HepG2 (cell line): ENCODE results near the gene NKIRAS1. TPM values are rescaled to one million over a fixed set of nuclear protein-coding genes. Genes with fewer than 3 reads are reported as not detected.

ENCODE experiments used
- ATF5 ChIP-seq: sonication (generic); formaldehyde crosslinking; IDR thresholded peaks from 2 replicates; pipeline ENCODE4 v1.4.0; 2020; ENCODE audit warnings: mild to moderate bottlenecking, low read depth, missing genetic modification reagents
- BCL3 ChIP-seq: sonication (generic); formaldehyde crosslinking; IDR thresholded peaks from 2 replicates; pipeline ENCODE4 v1.5.1; 2020; ENCODE audit warnings: mild to moderate bottlenecking, missing genetic modification reagents, moderate library complexity
- CC2D1A ChIP-seq: sonication (generic); formaldehyde crosslinking; IDR thresholded peaks from 2 replicates; pipeline ENCODE4 v1.8.1; 2023; ENCODE audit warnings: mild to moderate bottlenecking, missing genetic modification reagents
- CSRNP1 ChIP-seq: sonication (generic); formaldehyde crosslinking; IDR thresholded peaks from 2 replicates; pipeline ENCODE4 v1.8.1; 2023; ENCODE audit warnings: mild to moderate bottlenecking, missing genetic modification reagents
- CSRNP2 ChIP-seq: sonication (generic); formaldehyde crosslinking; conservative IDR thresholded peaks from 2 replicates; pipeline ENCODE4 v1.8.0; 2022; ENCODE audit warnings: low read depth, missing genetic modification reagents
- DMTF1 ChIP-seq: sonication (generic); formaldehyde crosslinking; IDR thresholded peaks from 2 replicates; pipeline ENCODE4 v1.4.0; 2020; ENCODE audit warnings: mild to moderate bottlenecking, missing genetic modification reagents
- DPF2 ChIP-seq: sonication (generic); formaldehyde crosslinking; IDR thresholded peaks from 2 replicates; pipeline ENCODE4 v1.4.0; 2020; ENCODE audit warnings: mild to moderate bottlenecking, low read depth, missing genetic modification reagents, borderline replicate concordance
- ELF3 ChIP-seq: IDR thresholded peaks from 2 replicates; pipeline ENCODE4 v1.6.1; 2016; ENCODE audit warnings: missing genetic modification reagents, missing compliant biosample characterization
- HBP1 ChIP-seq: IDR thresholded peaks from 2 replicates; pipeline ENCODE4 v1.6.1; 2016; ENCODE audit warnings: low read depth, control low read depth
- NPAS2 ChIP-seq: sonication (generic); formaldehyde crosslinking; IDR thresholded peaks from 2 replicates; pipeline ENCODE4 v1.8.0; 2022; ENCODE audit warnings: mild to moderate bottlenecking, missing genetic modification reagents, borderline replicate concordance
- NR2F6 ChIP-seq, 2 experiments: IDR thresholded peaks; 2 replicates each; pipeline ENCODE4 v1.6.1; 2016; ENCODE audit warnings: antibody characterized with exemption in 1 of 2, mild to moderate bottlenecking in 1 of 2
- POLR2G ChIP-seq: fragments of 200-400 bp; formaldehyde crosslinking; IDR thresholded peaks from 2 replicates; pipeline ENCODE4 v1.6.1; 2018; ENCODE audit warnings: mild to moderate bottlenecking, low read depth, low read length, moderate library complexity
- STAG1 ChIP-seq: sonication (generic); formaldehyde crosslinking; IDR thresholded peaks from 2 replicates; pipeline ENCODE4 v1.4.0; 2020; ENCODE audit warnings: missing genetic modification reagents
- SYNCRIP ChIP-seq: fragments of 200-400 bp; formaldehyde crosslinking; IDR thresholded peaks from 2 replicates; pipeline ENCODE4 v1.6.1; 2018; ENCODE audit warnings: mild to moderate bottlenecking, low read depth, low read length; ENCODE audit not compliant: insufficient read depth
- ZFP82 ChIP-seq: sonication (generic); formaldehyde crosslinking; IDR thresholded peaks from 2 replicates; pipeline ENCODE4 v1.5.1; 2020; ENCODE audit warnings: mild to moderate bottlenecking, missing genetic modification reagents, borderline replicate concordance
- ZFX ChIP-seq: sonication (generic); formaldehyde crosslinking; IDR thresholded peaks from 2 replicates; pipeline ENCODE4 v1.4.0; 2020; ENCODE audit warnings: mild to moderate bottlenecking, low read depth, missing genetic modification reagents, moderate library complexity
- ZNF3 ChIP-seq: IDR thresholded peaks from 2 replicates; pipeline ENCODE4 v1.7.0; 2017; ENCODE audit warnings: inconsistent platforms
- ZNF543 ChIP-seq: sonication (generic); formaldehyde crosslinking; IDR thresholded peaks from 2 replicates; pipeline ENCODE4 v1.4.0; 2020; ENCODE audit warnings: mild to moderate bottlenecking, missing genetic modification reagents
- ZNF589 ChIP-seq: sonication (generic); formaldehyde crosslinking; conservative IDR thresholded peaks from 2 replicates; pipeline ENCODE4 v1.8.0; 2022; ENCODE audit warnings: mild to moderate bottlenecking, moderate library complexity, missing genetic modification reagents
- polyA plus RNA-seq, 8 experiments: library from polyadenylated mRNA; depleted of rRNA in 3 of 8; stranded (reverse) in 7 of 8; unstranded in 1 of 8; fragments of >200 nt; fragmentation: Illumina TruSeq in 4 of 8; extraction: Trizol in 4 of 8; gene quantifications; 2 replicates each; pipeline versions ENCODE4 v1.2.1 to v1.2.3, GENCODE V29; 2011 to 2016; ENCODE audit warnings: low read depth in 4 of 8, missing spikeins in 1 of 8, mixed read lengths in 1 of 8; ENCODE audit not compliant: insufficient read depth in 1 of 8
- total RNA-seq, 5 experiments: library from RNA; depleted of rRNA; stranded (reverse); fragments of >200 nt; fragmentation: Illumina TruSeq; extraction: Trizol; gene quantifications; 2 replicates each; pipeline ENCODE4 v1.2.3, GENCODE V29; 2016; ENCODE audit warnings: low read depth in 1 of 5

Gene NKIRAS1
- total and polyA plus RNA-seq, 2 of the 13 experiments (the other 11 are each of a cell fraction or from before 2014, with no cell fraction given): 4.3 to 8.0 TPM

GRCh38 chr3:23945913-23946687, 29.3 kb upstream of the NKIRAS1 start (continued):
- TF ChIP-seq HBP1 (CRISPR knock-in tag) (peak; percentile 84), DMTF1 (no peak), NR2F6 (IDR thresholded peaks at IDR 0.05) (no peak), NR2F6 (CRISPR knock-in tag; IDR thresholded peaks at IDR 0.05) (peak; percentile 34; the same call in 1 of the 2 replicates), DPF2 (CRISPR knock-in tag) (0 out of 2 replicates have a peak, but pooled peaks have one; percentile 15), ZNF3 (CRISPR knock-in tag) (no peak), BCL3 (peak; percentile 99), NPAS2 (peak; percentile 99), CSRNP2 (CRISPR knock-in tag) (no peak), CSRNP1 (CRISPR knock-in tag) (peak; percentile 78), ZNF543 (CRISPR knock-in tag) (peak; percentile 83; the same call in 1 of the 2 replicates), ZFP82 (CRISPR knock-in tag) (peak; percentile 92; the same call in 1 of the 2 replicates), POLR2G (peak; percentile 82), ZNF589 (CRISPR knock-in tag) (no peak), ATF5 (no peak), ZFX (CRISPR knock-in tag) (peak; percentile 71), SYNCRIP (no peak), ELF3 (CRISPR knock-in tag) (no peak), STAG1 (no peak), CC2D1A (CRISPR knock-in tag) (no peak)
